ENCODE results near the gene GPR52.

The GPR52 gene

DNA sequence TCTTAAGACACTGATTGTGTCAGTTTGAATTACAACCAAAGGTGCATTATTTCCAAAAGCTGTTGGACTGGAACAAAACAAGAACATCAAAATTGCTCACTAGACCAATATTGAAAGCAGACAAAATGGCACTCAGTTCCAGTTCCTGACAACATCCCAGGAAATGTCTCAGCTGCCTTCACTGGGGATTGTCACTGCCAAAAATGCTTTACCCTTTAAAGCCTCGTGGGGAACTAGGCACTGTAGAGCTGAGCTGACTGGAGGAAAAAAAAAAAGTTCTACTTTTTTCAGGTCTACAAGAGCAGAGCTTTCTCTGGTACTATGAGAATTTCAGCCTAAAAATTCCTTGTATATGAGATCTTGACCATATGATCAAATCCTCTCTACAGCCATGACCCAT lies 21.9 kb downstream of the GPR52 start:
- no peak for DNase-seq

DNA sequence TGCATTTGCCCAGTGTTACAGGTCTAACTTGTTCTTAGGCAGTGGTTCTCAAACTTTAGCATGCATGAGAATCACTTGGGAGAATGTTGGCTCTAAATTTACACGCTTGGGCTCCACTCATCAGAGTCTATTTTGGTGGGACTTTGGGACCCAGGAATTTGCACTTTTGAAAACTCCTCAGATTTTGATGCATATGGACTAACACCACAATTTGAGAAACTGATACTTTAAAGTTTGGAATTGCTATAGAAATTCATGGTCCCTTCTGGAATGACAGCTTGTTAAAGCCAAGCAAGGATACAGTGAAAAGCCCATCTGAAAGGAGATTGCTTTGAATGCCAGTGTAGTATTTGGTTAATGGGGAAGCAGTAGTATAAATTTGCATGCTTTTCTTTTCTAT lies 31.5 kb downstream of the GPR52 start:
- DNase-seq, result no peak

DNA sequence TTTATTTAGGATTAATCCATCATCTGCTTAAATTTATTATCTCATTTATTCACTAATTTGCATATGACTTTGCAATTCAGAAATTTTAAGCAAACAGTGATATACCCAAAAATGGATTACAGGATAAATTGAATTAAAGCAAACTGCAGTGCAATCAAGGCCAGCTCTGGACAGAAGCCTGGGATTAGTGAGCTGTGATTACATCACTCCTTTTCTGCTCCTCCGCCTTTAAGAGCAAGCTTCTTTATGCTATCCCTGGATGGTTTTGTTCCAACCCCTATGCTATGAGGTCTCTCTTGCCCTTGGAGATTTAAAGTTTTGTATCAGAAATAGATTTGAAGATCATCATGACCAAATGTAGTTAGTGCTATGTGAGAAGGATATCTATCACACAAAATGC lies 32.6 kb downstream of the GPR52 start:
- DNase-seq, result no peak

DNA sequence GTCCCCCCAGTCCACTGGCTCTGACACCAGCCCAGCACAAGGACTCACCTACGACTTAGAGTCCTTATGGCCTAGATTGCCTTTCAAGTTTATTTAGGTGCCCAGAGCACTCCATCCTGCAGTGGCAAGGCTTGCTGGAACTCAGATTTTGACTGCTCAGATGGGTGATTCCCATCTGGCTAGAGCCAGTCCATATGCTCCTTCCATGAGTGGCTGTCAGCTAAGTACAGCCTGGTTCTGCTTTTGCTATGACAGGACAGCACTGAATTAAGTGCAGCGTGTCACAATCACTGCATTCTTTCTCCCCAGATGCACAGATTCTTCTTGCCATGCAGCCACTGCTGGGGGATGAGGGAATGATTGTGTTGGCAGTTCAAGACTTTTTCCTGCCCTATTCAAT lies 43.8 kb downstream of the GPR52 start:
- no peak for DNase-seq

DNA sequence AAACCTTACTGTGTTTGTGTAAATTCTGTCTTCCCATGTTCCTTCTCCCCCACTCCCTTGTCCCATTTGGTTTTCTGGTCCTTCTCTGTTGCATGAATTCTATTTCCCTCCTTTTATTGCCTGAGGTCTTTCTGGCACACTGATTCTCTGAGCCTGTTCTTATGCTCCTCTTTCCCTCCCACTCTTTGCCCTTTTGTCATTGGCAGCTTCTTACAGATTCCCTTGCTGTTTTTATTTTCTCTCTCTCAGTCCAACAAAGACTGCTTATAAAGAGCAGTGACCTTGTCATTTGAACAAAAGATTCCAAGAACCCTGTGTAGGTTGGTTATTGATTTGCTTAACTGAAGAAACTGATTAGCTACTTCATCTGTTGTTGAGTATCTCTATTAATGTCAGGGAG lies 49.7 kb downstream of the GPR52 start:
- no peak for DNase-seq
